ENCODE measurements around the gene FIBP. TPM values are rescaled to one million over a fixed set of nuclear protein-coding genes. Genes with fewer than 3 reads are reported as not detected.
A peak's percentile ranks its signal among the peaks of the same experiment; 100 is the strongest.

The FIBP gene
- total and polyA plus RNA-seq, 9 donors = 32.5 to 74.2 (median 44.2) TPM

DNA sequence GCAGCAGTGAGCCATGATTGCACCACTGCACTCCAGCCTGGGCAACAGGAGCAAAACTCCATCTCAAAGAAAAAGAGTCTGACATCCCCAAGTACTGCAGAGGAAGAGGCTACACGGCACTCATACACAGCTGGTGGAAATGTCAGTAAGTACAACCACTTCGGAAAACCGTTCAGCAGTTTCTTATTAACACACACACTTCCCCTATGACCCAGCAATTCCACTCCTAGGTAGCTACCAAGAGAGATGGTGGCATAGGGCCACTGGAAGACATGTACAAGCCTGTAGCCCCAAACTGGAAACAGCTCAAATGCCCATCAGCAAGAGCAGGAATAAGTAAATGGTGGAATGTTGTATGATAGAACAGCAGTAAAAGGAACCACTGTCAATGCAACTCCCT lies 34.3 kb upstream of the FIBP start:
- WGBS, 3 donors = 78 to 87% (median 86%) methylated on average over 3 of the region's 3 CpGs
- intact Hi-C loops (cut with DNase I) = loop anchor here in 2 of 4 donors (5.0 kb wide), 2 partner anchors 35 to 45 kb away; no protein-coding TSS in a partner anchor
- H3K4me3 ChIP-seq = no peak overlapping the region
- no peaks in the 10 kb centered on the region for H3K36me3 ChIP-seq
- H3K9me3 ChIP-seq = no peaks in the 10 kb centered on the region
- peaks cover 14% of the 10 kb centered on the region for H3K4me1 ChIP-seq (ENCODE audit: insufficient read depth)
- DNase-seq = no peak
- TF ChIP-seq, protein P1, sequence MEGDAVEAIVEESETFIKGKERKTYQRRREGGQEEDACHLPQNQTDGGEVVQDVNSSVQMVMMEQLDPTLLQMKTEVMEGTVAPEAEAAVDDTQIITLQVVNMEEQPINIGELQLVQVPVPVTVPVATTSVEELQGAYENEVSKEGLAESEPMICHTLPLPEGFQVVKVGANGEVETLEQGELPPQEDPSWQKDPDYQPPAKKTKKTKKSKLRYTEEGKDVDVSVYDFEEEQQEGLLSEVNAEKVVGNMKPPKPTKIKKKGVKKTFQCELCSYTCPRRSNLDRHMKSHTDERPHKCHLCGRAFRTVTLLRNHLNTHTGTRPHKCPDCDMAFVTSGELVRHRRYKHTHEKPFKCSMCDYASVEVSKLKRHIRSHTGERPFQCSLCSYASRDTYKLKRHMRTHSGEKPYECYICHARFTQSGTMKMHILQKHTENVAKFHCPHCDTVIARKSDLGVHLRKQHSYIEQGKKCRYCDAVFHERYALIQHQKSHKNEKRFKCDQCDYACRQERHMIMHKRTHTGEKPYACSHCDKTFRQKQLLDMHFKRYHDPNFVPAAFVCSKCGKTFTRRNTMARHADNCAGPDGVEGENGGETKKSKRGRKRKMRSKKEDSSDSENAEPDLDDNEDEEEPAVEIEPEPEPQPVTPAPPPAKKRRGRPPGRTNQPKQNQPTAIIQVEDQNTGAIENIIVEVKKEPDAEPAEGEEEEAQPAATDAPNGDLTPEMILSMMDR (IDR thresholded peaks at IDR 0.05) = no peak
- TF ChIP-seq EP300 (IDR thresholded peaks at IDR 0.05) (no peak), POLR2A (IDR thresholded peaks at IDR 0.05) (no peak)
- no peak overlapping the region for H3K27ac ChIP-seq
- no peaks in the 10 kb centered on the region for H3K27me3 ChIP-seq

DNA sequence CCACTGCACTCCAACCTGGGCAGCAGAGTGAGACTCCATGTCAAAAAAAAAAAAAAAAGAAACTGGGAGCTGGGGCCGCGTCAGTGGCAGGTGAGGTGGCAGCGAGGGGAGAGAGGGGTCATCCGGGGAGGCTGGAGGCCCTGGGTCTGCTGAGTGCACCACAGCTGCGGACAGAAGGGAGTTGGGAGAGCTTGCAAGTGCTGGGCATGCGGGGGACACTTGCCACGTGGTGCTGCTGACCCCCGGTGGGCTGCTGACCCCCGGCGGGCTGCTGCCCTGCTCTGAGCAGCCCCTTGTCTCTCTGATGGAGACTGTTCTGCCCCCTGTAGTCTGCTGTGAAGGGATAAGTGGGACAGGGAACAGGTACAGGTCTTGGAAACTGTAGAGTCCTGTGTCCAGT lies 33.6 kb upstream of the FIBP start:
- WGBS, 3 donors = 88 to 92% (median 91%) methylated on average over 10 of the region's 10 CpGs

DNA sequence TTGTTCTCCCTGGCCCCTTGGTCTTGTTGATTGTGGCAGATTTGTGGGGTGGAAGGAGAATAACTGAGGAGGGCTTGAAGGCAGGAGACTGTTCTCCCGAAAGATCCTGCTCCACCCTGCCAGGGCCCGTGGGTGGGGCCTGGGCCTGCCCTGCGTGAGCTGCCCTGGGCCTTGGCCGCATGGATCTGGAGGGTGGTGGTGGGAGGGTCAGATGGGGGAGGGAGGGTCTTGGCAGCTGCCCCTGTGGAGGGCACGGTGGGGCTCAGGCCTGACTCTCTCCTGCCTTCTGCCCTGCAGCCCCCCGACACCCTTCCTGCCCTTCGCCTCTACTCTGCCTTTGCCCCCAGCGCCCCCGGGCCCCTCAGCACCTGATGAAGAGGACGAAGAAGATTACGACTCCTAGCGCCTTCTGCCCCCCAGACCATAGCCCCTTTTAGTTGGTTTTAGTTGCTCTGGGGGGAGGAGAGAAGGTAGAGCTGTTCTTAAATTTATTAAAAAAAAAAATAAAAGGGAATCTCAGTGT lies 32.8 kb upstream of the FIBP start:
- Histone ChIP-seq H3K27me3 (no peaks in the 10 kb centered on the region), H3K27ac (no peak overlapping the region), H3K4me3 (no peak overlapping the region), H3K4me1 (ENCODE audit: insufficient read depth) (peaks cover 23% of the 10 kb centered on the region), H3K9me3 (no peaks in the 10 kb centered on the region), H3K36me3 (no peaks in the 10 kb centered on the region)
- intact Hi-C loops (cut with DNase I) = loop anchor here in 2 of 4 donors (5.0 kb wide), 2 partner anchors 36 to 46 kb away; no protein-coding TSS in a partner anchor
- WGBS, 3 donors = 73 to 80% (median 79%) methylated on average over 12 of the region's 12 CpGs
- TF ChIP-seq EP300 (IDR thresholded peaks at IDR 0.05) (no peak), POLR2A (IDR thresholded peaks at IDR 0.05) (no peak)
- TF ChIP-seq, protein P1 (IDR thresholded peaks at IDR 0.05) = no peak
- DNase-seq = peak in 3 of 5 donors; percentile 40 to 47 (median 44)

More for the DNA sequence above, 33.6 kb upstream of the FIBP start:
- Histone ChIP-seq H3K9me3 (no peaks in the 10 kb centered on the region), H3K36me3 (no peaks in the 10 kb centered on the region), H3K4me3 (no peak overlapping the region), H3K27ac (no peak overlapping the region), H3K27me3 (no peaks in the 10 kb centered on the region), H3K4me1 (ENCODE audit: insufficient read depth) (peaks cover 19% of the 10 kb centered on the region)
- intact Hi-C loops (cut with DNase I) = loop anchor here in 2 of 4 donors (5.0 kb wide), 2 partner anchors 35 to 45 kb away; no protein-coding TSS in a partner anchor
- TF ChIP-seq EP300 (IDR thresholded peaks at IDR 0.05) = no peak
- TF ChIP-seq, protein P1 (IDR thresholded peaks at IDR 0.05) = no peak
- no peak for TF ChIP-seq POLR2A (IDR thresholded peaks at IDR 0.05)
- no peak for DNase-seq

DNA sequence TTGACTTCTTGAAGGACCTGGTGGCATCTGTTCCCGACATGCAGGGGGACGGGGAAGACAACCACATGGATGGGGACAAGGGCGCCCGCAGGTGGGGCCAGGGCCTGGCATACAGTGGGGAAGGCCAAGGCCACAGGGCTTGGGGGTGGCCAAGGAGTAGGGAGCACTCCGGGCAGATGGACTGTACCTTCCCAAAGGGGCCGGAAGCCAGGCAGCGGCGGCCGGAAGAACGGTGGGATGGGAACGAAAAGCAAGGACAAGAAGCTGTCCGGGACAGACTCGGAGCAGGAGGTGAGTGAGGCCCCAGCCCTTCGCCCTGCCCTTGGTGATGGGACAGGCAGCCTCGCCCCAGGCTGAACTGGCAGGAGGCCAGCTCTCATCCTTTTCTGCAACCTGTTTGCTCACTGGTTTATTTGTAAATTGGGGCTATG lies 32.1 kb upstream of the FIBP start:
- 32 to 56% (median 36%) methylated on average over 14 to 15 of the region's 15 CpGs for WGBS, 3 donors
- no peaks in the 10 kb centered on the region for H3K9me3 ChIP-seq
- H3K4me3 ChIP-seq = peak overlapping the region; percentile 87
- intact Hi-C loops (cut with DNase I) = loop anchor here in 2 of 4 donors (5.0 kb wide), 2 partner anchors 37 to 47 kb away; no protein-coding TSS in a partner anchor
- peak in 4 of 5 donors; percentile 46 to 62 (median 54) for DNase-seq
- H3K4me1 ChIP-seq (ENCODE audit: insufficient read depth) = peaks cover 29% of the 10 kb centered on the region
- H3K27ac ChIP-seq = no peak overlapping the region
- no peaks in the 10 kb centered on the region for H3K27me3 ChIP-seq
- H3K36me3 ChIP-seq = no peaks in the 10 kb centered on the region
- TF ChIP-seq EP300 (IDR thresholded peaks at IDR 0.05) = no peak
- TF ChIP-seq POLR2A (IDR thresholded peaks at IDR 0.05) = no peak
- TF ChIP-seq, protein P1 (IDR thresholded peaks at IDR 0.05) = no peak

All from ovary (tissue), 9 donors.